SU-DHL-6 (cell line): Measurements from ENCODE around the gene SDK1.

Experiments used
- EZH2phosphoT487 ChIP-seq: fragments of 200-600 bp; sonication (generic), shearing (Covaris generic); conservative IDR thresholded peaks from 2 replicates; pipeline ENCODE4 v1.6.1; 2018; ENCODE audit warnings: mild to moderate bottlenecking, antibody characterized with exemption, low read length, moderate library complexity, mixed read lengths
- TF ChIP-seq, protein P1 (sequence below): fragments of 200-600 bp; sonication (generic); IDR thresholded peaks from one replicate; pipeline ENCODE4 v1.5.1; 2017; ENCODE audit warnings: antibody characterized with exemption, mild to moderate bottlenecking, low read length, moderate library complexity; ENCODE audit not compliant: insufficient read depth, poor library complexity, severe bottlenecking

DNA sequence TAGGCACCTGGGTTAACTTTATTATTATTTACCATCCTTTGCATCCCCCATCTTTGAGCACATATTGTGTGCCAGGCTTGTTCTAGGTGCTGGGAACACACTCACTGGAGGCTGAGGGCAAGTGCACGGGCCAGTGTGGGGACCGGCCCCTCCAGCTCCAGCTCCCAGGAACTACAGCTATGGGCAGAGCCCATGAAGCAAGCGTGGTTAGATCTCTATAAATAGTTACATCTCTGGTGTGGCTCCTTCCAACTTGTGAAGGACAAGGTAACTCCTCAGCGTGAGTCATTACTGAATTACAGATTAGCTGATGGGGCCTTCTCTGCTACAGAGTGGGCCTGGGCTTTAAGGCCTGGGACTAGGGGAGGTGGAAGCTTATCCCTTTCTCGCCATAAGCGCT is 583.5 kb downstream of the SDK1 start:
- TF ChIP-seq, protein P1, sequence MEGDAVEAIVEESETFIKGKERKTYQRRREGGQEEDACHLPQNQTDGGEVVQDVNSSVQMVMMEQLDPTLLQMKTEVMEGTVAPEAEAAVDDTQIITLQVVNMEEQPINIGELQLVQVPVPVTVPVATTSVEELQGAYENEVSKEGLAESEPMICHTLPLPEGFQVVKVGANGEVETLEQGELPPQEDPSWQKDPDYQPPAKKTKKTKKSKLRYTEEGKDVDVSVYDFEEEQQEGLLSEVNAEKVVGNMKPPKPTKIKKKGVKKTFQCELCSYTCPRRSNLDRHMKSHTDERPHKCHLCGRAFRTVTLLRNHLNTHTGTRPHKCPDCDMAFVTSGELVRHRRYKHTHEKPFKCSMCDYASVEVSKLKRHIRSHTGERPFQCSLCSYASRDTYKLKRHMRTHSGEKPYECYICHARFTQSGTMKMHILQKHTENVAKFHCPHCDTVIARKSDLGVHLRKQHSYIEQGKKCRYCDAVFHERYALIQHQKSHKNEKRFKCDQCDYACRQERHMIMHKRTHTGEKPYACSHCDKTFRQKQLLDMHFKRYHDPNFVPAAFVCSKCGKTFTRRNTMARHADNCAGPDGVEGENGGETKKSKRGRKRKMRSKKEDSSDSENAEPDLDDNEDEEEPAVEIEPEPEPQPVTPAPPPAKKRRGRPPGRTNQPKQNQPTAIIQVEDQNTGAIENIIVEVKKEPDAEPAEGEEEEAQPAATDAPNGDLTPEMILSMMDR: no peak
- no peak for TF ChIP-seq EZH2phosphoT487
